Mucosa of gallbladder (tissue), 1 donor: ENCODE data around the gene TMEM151B. TPM values are rescaled to one million over a fixed set of nuclear protein-coding genes. Genes with fewer than 3 reads are reported as not detected.

Source experiments
- DNase-seq: peaks from one replicate; pipeline ENCODE4 v3.0.0-alpha.2; 2020; ENCODE audit warnings: low spot score
- total RNA-seq: library from RNA; stranded (reverse); gene quantifications from one replicate; pipeline ENCODE4 v1.2.1, GENCODE V29; 2021
- donor health status: DM: no; HTN: no; CAD: no.

The TMEM151B gene
- total RNA-seq, 1 donor from 2014 or later, result 0.12 TPM

DNA sequence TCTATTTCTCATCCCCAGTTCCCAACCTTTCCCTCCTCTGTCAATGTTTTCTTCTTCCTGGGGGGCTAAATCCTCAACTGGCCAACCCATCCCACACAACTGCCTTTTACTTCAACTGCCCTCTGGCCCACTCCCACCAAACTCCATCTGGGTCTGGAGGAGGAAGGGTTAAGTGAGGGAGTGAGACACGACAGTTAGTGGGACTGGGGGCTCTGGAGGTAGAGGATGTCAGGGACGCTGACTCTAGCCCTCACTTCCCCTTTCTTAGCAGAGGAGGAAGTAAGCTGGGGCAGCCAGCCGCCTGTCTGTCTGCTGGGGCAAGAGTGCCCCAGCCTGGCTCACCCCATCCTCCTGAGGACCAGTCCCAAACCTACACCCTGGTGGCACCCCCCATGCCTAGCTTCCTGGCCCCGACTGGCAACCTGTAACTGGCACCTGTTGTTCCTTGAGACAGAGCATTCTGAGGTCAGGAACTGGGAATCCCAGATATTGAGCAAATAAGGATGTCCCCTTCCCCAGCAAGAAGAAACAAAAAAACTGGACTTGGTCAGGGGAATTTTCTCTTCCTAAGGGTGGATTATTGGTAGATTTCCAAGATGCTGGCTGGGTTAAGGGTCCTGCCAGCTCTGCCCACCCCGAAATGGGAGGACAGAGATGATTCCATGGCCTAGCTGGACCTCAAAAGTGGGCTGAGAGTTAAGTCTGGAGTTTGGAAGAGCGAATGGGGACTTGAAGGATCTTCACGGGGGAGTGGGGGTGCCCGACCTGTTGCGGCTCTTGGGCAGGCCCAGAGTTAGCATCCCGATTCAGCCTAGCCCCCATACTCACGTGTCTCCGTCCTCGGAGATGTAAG lies 5.9 kb upstream of the TMEM151B start:
- peak; percentile 33 for DNase-seq

DNA sequence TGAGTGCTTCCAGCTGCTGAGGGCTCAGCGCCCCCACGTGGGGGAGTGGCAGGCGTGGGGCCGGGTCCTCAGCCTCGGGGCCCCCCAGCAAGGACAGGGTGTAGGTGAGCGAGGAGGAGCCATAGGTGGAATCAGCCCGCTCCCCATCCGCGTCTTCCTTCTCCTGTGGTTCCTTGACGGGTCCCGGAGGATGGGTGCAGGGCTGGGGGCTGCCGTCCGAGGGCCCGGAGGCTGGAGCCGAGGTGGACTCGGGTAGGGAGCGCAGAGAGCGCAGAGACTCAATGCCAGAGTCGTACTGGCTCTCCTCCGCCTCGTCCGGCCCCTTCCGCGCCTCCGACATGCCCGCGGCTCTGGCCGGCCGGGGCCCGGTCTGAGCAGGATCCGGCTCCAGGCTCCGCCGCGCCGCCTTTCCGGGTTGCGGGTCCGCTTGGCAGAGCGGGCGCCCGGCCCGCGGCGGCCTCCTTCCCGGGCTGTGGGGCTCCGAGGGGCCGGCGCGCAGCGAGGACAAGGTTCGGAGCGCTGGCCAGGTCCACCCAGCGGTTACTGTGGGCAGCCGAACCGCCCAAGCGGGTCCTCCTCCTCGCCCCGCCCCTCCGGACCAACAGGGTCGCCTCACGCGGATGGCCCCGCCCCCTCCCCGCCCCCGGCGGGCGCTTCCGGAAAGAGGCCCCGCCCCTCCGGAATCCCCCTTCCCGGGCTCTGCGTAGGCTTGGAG lies 5.1 kb upstream of the TMEM151B start, which contains the start of gene NFKBIE:
TSS of gene NFKBIE (minus strand) at position 545 of the 715 bp plus-strand sequence. CDS start at position 340, 205 bp downstream.
- DNase-seq, result peak; percentile 95

DNA sequence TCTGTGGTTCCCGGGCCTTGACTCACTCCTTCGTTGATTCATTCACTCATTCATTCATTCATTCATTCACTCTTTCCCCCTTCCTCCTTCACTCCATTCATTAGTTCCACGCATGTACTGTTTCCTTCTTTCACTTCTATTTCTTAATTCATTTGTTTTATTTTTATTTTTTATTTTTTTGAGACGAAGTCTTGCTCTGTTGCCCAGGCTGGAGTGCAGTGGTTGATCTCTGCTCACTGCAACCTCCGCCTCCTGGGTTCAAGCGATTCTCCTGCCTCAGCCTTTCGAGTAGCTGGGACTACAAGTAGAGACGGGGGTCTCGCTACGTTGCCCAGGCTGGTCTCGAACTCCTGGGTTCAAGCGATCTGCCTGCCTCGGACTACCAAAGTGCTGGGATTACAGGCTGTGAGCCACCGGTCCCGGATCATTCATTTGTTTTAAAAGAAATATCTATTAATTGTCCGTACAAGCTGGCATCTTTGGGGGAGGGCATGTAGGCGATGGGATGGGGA lies 4.5 kb upstream of the TMEM151B start:
- DNase-seq, result no peak

DNA sequence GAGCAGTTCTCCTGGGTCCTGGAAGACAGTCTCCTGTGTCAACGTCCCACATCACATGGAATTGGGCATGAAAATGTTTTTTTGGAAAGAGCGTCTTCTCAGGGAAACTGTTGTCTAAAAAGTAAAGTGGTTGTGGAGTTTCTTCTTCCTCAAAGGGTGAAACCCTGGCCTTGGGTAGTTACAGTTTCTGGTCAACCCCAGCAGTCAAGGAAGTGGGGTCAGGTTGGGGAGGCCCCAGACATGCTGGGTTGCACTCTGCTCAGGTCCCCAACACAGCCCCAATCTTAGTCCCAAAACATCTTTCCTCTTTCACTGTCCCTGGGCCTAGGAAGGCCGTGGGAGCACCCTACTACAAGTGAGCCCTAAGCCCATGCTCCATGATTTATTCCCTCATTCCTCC lies 3.9 kb upstream of the TMEM151B start:
- no peak for DNase-seq

DNA sequence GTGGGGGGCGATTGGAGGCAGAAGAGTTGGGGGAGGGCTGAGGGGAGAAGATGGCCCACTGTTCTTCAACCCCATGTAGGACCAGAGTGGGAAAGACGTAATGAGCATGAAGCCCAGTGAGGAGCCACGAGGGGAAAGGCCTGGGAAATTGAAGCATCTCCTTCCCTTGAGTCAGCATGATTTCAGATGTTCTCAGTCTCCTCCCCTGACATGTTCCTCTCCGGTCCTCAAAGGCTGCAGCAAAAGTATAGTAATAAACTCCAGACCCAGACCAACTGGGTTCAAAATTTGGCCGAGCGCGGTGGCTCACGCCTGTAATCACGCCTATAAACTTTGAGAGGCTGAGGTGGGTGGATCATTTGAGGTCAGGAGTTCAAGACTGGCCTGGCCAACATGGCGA lies 3.0 kb upstream of the TMEM151B start:
- DNase-seq, result no peak

DNA sequence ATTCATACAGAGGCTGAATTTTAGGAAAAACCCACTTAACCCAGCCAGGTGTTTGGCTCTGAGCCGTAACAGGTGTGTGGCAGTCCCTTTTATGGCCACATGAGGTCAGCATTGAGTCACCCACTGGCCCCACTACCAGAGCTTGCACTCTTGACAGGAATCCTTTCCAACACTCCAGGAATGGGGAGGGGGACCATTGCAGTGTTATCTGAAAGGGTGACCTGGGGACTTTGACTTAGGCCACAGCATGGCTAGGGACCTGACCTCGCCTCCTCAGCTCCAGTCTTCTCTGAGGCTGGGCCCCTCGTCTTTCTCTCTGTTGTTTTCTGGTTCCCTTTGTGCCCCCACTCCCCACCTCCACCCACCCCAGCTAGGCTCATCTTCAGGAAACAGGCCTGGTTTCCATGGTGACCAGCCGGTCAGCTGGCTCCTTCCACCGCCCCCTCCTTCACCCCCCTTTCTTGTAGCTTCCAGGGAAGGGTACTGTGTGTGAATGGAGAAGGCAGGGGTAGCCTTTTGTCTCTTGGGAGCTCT lies 2.1 kb upstream of the TMEM151B start:
- DNase-seq, result peak; percentile 58

DNA sequence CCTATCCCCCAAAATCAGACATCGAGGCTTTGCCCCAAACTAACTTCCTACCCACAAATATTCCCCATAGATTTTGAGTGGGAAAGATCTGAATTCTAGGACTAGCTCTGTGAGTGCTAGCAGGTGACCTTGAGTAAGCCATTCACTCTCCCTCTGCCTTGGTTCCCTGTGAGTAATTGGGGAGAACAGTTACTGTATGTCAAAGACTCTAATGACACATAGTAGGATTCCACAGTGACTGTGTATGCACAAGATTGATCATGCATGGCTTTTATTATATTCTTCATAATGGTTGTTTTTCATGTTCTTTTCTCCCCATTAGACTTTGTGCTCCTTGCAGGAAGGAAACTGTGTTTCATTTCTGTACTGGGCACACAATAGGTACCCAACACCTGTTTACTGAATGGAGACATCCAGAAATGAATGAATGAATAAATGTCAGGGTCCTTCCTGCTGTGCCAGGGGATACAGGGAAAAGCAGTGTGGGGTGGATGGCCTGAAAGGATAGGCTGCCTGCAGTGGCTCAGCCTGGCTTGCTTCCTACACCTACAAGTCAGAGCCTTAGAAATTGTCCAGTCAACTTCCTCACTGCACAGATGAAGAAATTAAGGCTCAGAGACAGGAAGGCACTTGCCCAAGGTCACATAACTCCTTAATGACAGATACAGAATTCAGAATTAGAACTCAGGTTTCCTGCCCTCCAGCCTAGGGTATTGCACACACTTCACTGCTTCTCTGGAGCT lies 901 bp upstream of the TMEM151B start:
- DNase-seq, result no peak

DNA sequence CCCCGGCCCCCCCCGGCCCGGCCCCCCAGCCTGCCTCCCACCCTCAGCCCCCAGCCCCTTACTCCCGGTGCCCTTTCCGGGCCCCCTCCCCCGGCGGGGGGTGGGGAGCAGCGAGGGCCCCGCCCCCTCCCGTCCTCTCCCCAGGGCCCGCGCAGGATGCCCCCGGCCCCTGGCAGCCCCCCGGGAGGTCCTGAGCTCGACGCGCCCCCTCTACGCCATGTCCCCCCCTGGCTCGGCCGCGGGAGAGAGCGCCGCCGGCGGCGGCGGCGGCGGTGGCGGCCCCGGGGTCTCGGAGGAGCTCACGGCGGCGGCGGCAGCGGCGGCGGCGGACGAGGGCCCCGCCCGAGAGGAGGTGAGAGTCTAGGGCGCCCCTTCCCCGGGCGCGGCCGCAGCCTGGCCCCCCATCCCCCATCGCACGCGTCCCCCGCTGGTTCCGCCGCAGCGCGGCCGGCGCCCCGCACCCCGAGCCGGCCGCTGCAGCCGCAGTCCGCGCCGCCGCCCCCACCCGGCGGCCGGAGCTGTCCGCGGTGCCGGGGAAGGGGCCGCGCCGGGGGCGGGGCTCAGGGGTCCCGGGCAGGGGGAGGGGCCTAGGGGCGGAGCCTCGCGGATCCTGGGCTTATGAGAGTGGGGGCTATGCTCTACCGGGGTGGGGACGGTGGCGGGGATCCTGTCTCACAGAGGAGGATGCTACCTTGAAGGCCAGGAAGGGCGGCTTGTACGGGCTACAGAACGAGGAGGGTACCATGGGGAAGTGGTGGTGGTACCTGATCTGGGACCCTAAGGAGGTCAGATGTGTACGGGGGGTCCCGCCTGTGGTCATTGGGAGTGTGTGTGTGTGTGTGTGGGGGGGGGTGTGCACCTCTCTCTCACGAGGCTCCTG lies 516 bp downstream of the TMEM151B start:
- DNase-seq, result no peak

DNA sequence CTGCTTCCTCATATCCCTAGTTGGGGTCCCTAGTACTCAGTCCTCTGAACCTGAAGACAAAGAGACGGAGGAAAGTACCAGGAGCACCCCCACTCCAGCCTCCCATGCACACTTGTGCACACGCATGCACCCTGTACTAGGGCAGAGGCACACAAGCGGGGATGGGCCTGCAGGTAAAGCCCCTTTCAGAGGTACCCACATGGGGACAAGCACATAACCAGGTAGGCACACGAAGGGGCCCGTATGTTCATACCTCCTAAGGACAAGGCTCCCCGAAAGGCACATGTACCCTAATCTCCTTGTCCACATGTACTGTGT lies 1.1 kb downstream of the TMEM151B start:
- no peak for DNase-seq

DNA sequence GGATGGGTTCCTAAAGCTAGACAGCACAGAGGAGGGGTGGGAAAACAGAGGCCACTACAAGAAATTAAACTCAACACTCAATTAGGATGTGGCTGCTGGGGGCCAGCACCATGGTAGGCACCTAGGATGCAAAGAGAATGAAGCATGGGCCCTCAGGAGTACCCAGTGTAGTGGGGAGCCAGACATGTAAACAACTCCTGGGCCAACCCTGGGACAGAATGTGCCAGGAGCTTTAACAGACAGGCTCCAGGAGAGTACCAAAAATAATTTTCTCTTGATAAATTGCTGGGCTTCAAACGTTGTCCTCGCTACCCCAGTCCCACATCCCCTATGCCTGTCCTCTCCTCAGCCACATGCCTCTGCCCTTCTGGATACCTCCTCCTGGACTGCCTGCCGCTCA lies 1.7 kb downstream of the TMEM151B start:
- no peak for DNase-seq

DNA sequence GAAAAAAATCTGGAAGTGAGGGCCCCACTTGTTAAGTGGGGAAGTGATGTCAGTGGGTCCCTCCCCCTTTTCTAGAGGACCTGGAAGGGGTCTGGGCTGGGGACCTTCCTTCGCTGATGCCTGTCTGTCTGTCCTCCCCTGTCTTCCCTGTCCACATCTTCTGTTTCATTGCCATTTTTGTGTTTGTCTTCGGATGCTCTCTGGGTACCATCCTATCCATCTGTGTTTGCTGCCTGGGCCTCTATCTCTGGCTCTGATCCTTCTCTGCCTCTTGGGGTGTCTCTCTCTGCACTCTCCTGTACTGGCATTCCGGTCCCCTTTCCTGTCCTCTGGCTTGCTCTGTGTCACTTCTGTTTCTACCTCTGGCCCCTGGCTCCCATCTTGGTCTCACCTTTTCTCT lies 2.3 kb downstream of the TMEM151B start:
- no peak for DNase-seq

DNA sequence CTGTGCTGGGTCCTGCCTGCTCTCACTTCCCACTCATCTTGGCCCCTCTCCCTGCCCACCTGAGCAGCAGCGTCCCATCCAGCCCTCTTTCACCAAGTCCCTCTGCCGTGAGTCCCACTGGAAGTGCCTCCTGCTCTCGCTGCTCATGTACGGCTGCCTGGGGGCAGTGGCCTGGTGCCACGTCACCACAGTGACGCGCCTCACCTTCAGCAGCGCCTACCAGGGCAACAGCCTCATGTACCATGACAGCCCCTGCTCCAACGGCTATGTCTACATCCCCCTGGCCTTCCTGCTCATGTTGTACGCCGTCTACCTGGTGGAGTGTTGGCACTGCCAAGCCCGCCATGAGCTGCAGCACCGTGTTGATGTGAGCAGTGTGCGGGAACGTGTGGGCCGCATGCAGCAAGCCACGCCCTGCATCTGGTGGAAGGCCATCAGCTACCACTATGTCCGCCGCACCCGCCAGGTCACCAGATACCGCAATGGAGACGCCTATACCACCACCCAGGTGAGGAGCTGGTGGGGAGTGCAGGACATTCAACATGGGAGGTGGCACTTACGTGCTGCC lies 2.8 kb downstream of the TMEM151B start:
- DNase-seq, result no peak

DNA sequence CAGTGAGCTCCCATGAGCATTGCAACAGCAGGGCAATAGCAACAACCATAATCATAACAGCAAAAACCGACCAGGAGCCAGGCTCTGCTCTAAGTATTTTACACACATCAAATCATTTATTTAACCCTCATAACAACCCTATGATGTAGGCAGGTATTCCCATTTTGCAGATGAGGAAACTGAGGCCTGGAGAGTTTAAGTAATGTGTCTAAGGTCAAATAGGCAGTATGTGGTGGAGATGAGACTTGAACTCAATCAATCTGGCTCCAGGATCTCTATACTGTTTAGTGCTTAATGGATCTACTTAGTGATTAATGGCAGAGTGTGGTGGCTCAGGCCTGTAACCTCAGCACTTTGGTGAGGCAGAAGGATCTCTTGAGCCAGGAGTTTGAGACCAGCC lies 3.4 kb downstream of the TMEM151B start:
- DNase-seq, result no peak

DNA sequence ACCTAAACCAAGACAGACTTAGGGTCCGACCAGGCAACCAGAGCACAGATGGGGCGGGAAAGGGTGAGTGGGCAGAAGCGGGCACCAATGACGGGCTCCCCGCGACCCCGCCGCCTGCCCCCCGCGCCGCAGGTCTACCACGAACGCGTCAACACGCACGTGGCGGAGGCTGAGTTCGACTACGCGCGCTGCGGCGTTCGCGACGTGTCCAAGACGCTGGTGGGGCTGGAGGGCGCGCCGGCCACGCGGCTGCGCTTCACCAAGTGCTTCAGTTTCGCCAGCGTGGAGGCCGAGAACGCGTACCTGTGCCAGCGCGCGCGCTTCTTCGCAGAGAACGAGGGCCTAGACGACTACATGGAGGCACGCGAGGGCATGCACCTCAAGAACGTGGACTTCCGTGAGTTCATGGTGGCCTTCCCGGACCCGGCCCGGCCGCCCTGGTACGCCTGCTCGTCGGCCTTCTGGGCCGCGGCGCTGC lies 5.1 kb downstream of the TMEM151B start:
- no peak for DNase-seq

DNA sequence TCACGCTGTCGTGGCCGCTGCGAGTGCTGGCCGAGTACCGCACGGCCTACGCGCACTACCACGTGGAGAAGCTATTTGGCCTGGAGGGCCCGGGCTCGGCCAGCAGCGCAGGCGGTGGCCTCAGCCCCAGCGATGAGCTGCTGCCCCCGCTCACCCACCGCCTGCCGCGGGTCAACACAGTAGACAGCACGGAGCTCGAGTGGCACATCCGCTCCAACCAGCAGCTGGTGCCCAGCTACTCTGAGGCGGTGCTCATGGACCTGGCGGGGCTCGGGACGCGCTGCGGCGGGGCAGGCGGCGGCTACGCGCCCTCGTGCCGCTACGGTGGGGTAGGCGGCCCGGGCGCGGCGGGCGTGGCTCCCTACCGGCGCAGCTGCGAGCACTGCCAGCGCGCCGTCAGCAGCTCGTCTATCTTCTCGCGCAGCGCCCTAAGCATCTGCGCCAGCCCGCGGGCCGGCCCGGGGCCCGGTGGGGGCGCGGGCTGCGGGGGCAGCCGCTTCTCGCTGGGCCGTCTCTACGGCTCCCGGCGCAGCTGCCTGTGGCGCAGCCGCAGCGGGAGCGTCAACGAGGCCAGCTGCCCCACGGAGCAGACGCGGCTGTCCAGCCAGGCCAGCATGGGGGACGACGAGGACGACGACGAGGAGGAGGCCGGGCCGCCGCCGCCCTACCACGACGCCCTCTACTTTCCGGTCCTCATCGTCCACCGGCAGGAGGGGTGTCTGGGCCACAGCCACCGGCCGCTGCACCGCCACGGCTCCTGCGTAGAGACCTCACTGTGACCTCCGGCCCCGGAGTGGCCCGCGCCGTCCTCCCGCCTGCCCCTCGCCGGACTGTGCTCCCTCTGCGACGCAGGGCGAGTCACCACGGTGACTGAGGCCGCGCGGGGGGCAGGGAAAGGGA lies 5.7 kb downstream of the TMEM151B start:
- DNase-seq, result no peak

DNA sequence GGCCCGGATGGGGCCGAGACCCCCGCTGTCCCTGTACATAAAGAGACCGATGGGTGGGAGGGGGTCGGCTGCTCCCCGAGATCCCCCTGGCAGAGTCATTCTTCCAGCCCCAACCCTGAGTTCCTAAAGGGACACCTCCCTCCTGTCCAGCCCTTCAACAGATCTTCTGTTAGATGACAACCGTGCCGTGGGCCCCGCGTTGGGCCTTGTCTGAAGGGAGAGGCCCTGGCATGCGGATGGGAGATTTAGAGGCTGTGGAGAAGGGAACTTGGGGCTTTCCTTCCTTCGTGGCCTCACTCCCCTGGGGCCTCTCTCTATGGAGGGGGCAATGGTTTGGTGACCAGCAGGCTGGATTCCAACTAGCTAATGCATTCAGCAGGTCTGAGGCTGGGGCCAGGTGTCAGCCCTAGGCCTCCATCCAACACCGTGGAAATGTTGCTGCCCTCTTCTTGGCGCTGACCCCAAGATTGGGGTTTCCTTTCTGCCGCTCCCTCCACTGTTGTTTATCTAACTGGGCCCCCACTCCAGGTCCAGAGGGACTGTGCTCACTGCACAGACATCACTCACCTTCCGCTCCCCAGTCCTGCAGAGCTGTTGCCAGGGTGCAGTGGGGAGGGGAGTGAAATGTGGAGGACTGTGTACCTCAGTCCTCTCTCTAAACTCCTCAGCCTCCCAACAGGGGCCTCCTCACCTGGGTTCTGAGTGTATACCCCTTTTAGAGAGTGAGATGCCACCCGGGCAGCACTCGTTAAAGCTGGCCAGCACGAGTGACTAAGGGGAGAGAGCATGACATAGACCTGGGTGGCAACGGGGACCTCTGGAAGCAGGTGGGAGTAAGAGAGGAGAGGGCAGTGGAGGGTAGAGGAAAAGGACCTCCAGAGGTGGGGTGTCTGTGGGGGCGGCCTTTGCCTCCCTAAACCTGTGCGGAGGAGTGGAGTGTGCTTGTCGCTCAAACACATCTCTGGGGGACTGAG lies 6.7 kb downstream of the TMEM151B start:
- no peak for DNase-seq

DNA sequence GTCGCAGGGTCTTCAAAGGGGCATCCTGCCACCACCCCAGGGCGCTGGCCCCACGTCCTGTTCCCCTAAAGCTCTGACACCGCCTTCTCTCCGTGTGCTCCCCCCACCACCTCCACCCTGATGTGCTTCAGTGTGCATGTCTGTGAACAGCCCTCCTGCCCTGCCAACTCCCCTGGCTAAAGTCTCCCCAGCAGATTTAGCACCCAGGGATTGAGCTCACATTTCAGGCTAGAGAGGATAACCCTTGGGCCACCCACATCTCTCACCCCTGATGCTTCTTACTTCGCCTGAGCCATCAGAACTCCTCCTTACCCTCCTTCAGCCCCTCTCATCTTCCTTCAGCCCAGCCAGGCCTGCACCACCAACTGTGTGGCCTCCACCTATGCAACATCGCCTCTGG lies 7.5 kb downstream of the TMEM151B start:
- DNase-seq, result no peak

DNA sequence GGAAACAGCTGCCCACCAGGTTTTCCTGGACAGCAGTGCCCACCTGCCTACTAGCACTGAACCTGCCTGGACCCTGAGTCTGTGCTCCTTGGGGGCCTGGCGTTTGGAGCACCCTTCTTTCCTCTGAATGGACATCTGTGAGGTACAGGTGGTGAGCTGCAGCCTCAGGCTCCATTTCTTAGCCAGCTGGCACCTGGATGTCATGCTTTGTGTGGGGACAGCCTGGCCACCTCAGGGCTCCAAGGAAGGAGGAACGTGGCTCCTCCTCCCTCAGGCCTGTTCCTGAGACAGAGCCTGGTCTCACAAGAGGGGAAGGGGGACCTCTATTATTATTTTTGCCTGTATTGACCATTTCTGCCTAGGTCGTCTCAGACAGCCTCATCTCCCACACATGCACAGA lies 8.1 kb downstream of the TMEM151B start:
- DNase-seq, result no peak
